ENCODE results near the gene SRPRA. TPM values are rescaled to one million over a fixed set of nuclear protein-coding genes. Genes with fewer than 3 reads are reported as not detected.

The SRPRA gene
- total and polyA plus RNA-seq, 10 of the 15 experiments (the other 5 are each of a cell fraction or from before 2014, with no cell fraction given), result 29.6 to 131 (median 92.8) TPM

- Histone ChIP-seq H3K36me3 (ENCODE audit: control insufficient read depth in 2 of 2, insufficient read depth in 2 of 2, low read length in 1 of 2) (peaks cover 7 to 10% of the 10 kb centered on the region in 2 experiments), H3K4me2 (ENCODE audit: control insufficient read depth, insufficient read depth) (no peak overlapping the region), H3K4me1 (ENCODE audit: control insufficient read depth, insufficient read depth, low read length) (peaks cover 16% of the 10 kb centered on the region), H3K27ac (ENCODE audit: control insufficient read depth, insufficient read depth) (no peak overlapping the region), H2AFZ (ENCODE audit: control insufficient read depth, low read depth, low read length) (no peak overlapping the region), H3K4me3 (no peak overlapping the region), H3K9ac (ENCODE audit: control insufficient read depth, insufficient read depth, low read length) (no peak overlapping the region), H3K27me3 (replicated peaks in 1 of 2; ENCODE audit: control insufficient read depth in 2 of 2, insufficient read depth in 2 of 2, low read length in 1 of 2) (no peaks in the 10 kb centered on the region), H3K79me2 (ENCODE audit: control insufficient read depth, insufficient read depth, low read length) (peaks cover 6% of the 10 kb centered on the region), H3K9me3 (replicated peaks; ENCODE audit: control insufficient read depth, insufficient read depth, low read length) (no peaks in the 10 kb centered on the region), H4K20me1 (ENCODE audit: control insufficient read depth, insufficient read depth) (no peaks in the 10 kb centered on the region)
- in situ Hi-C loops (cut with MboI), result no loop called here
- FAIRE-seq (no peak), ATAC-seq (no peak), DNase-seq (ENCODE audit: low read depth, low spot score) (no peak)
- BruUV-seq (replicated peaks), result no TSS peak
- intact Hi-C loops (cut with micrococcal nuclease; ENCODE audit: unreplicated experiment), result no loop called here
- 79% methylated on average over 8 of the region's 8 CpGs for WGBS (ENCODE audit: insufficient coverage, insufficient replicate concordance, low lambda C conversion rate, missing lambda C conversion rate)
- ChIA-PET RAD21 (ENCODE audit: unreplicated experiment) (no interaction called here), CTCF (no interaction called here), SMC1A (ENCODE audit: uncharacterized antibody, unreplicated experiment) (no interaction called here), POLR2A (no interaction called here)
- no peak for TF ChIP-seq RCOR1 (conservative IDR thresholded peaks at IDR 0.05; ENCODE audit: low read depth, low read length)
- no peak for TF ChIP-seq SREBF2 (IDR thresholded peaks at IDR 0.05; ENCODE audit: low read length)
- TF ChIP-seq MAX (IDR thresholded peaks at IDR 0.05; ENCODE audit: low read depth, low read length), result no peak
- TF ChIP-seq, protein P1, sequence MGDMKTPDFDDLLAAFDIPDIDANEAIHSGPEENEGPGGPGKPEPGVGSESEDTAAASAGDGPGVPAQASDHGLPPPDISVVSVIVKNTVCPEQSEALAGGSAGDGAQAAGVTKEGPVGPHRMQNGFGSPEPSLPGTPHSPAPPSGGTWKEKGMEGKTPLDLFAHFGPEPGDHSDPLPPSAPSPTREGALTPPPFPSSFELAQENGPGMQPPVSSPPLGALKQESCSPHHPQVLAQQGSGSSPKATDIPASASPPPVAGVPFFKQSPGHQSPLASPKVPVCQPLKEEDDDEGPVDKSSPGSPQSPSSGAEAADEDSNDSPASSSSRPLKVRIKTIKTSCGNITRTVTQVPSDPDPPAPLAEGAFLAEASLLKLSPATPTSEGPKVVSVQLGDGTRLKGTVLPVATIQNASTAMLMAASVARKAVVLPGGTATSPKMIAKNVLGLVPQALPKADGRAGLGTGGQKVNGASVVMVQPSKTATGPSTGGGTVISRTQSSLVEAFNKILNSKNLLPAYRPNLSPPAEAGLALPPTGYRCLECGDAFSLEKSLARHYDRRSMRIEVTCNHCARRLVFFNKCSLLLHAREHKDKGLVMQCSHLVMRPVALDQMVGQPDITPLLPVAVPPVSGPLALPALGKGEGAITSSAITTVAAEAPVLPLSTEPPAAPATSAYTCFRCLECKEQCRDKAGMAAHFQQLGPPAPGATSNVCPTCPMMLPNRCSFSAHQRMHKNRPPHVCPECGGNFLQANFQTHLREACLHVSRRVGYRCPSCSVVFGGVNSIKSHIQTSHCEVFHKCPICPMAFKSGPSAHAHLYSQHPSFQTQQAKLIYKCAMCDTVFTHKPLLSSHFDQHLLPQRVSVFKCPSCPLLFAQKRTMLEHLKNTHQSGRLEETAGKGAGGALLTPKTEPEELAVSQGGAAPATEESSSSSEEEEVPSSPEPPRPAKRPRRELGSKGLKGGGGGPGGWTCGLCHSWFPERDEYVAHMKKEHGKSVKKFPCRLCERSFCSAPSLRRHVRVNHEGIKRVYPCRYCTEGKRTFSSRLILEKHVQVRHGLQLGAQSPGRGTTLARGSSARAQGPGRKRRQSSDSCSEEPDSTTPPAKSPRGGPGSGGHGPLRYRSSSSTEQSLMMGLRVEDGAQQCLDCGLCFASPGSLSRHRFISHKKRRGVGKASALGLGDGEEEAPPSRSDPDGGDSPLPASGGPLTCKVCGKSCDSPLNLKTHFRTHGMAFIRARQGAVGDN (IDR thresholded peaks at IDR 0.05), result no peak
- no peak for TF ChIP-seq RELB (IDR thresholded peaks at IDR 0.05; ENCODE audit: low read depth)
- TF ChIP-seq MXI1 (IDR thresholded peaks at IDR 0.05; ENCODE audit: low read depth, low read length), result no peak
- no peak for TF ChIP-seq KAT2A (conservative IDR thresholded peaks at IDR 0.05; ENCODE audit: control insufficient read depth, low read depth, low read length)
- TF ChIP-seq POLR2AphosphoS5 (IDR thresholded peaks at IDR 0.05; ENCODE audit: low read length), result no peak
- TF ChIP-seq TCF3 (IDR thresholded peaks at IDR 0.05; ENCODE audit: borderline replicate concordance, insufficient read depth, low read depth, low read length), result no peak
- TF ChIP-seq, protein P2, sequence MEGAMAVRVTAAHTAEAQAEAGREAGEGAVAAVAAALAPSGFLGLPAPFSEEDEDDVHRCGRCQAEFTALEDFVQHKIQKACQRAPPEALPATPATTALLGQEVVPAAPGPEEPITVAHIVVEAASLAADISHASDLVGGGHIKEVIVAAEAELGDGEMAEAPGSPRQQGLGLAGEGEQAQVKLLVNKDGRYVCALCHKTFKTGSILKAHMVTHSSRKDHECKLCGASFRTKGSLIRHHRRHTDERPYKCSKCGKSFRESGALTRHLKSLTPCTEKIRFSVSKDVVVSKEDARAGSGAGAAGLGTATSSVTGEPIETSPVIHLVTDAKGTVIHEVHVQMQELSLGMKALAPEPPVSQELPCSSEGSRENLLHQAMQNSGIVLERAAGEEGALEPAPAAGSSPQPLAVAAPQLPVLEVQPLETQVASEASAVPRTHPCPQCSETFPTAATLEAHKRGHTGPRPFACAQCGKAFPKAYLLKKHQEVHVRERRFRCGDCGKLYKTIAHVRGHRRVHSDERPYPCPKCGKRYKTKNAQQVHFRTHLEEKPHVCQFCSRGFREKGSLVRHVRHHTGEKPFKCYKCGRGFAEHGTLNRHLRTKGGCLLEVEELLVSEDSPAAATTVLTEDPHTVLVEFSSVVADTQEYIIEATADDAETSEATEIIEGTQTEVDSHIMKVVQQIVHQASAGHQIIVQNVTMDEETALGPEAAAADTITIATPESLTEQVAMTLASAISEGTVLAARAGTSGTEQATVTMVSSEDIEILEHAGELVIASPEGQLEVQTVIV (IDR thresholded peaks at IDR 0.05; ENCODE audit: borderline replicate concordance, partially characterized antibody), result no peak
- TF ChIP-seq ESRRA (IDR thresholded peaks at IDR 0.05; ENCODE audit: low read length), result no peak
- no peak for TF ChIP-seq SPI1 (IDR thresholded peaks at IDR 0.05; ENCODE audit: borderline replicate concordance, insufficient read depth, low read depth, low read length)
- no peak for TF ChIP-seq IRF4 (IDR thresholded peaks at IDR 0.05; ENCODE audit: low read depth, low read length)
- no peak for TF ChIP-seq RBBP5 (conservative IDR thresholded peaks at IDR 0.05)
- TF ChIP-seq MEF2A (IDR thresholded peaks at IDR 0.05; ENCODE audit: insufficient read depth, low read depth, low read length), result no peak
Measured at GRCh38 chr11:126279191-126279590, 10.5 kb upstream of the SRPRA start.

Data from GM12878 (cell line).